Body of pancreas (tissue), 4 donors: ENCODE measurements around the gene TTLL5. TPM values are rescaled to one million over a fixed set of nuclear protein-coding genes. Genes with fewer than 3 reads are reported as not detected.

Source experiments
- ATAC-seq: fragments of 150-250 bp; one replicate; pipeline ENCODE4 v1.9.1; 2016
- DNase-seq, 4 donors: peaks; one replicate each; pipeline ENCODE4 v3.0.0-alpha.2; 2019
- H3K27ac ChIP-seq, 4 donors: fragments of 200-600 bp; sonication (generic); 1 replicate in 3 of 4; 2 replicates in 1 of 4; pipeline versions ENCODE4 v1.5.1 to v1.6.1; 2016 to 2019; ENCODE audit warnings: mild to moderate bottlenecking in 1 of 4, mixed read lengths in 1 of 4, moderate library complexity in 1 of 4
- H3K27me3 ChIP-seq, 2 donors: fragments of 200-600 bp; sonication (generic); one replicate each; pipeline ENCODE4 v1.6.0; 2016; ENCODE audit warnings: mild to moderate bottlenecking in 1 of 2
- H3K36me3 ChIP-seq, 2 donors: fragments of 200-600 bp; sonication (generic); replicated peaks in 1 of 2; 2 replicates each; pipeline ENCODE4 v1.5.1; 2016; ENCODE audit warnings: low read depth in 2 of 2; ENCODE audit not compliant: insufficient read depth in 1 of 2
- H3K4me1 ChIP-seq: fragments of 200-600 bp; sonication (generic); one replicate; pipeline ENCODE4 v1.6.0; 2016
- H3K4me3 ChIP-seq, 2 donors: fragments of 200-600 bp; sonication (generic); 1 replicate in 1 of 2; 2 replicates in 1 of 2; pipeline ENCODE4 v1.5.1; 2016 to 2019
- H3K9me3 ChIP-seq, 3 donors: fragments of 200-600 bp; sonication (generic); 1 replicate in 2 of 3; 2 replicates in 1 of 3; pipeline ENCODE4 v1.5.1; 2016
- CTCF ChIP-seq, 7 experiments: fragments of 450-650 bp in 4 of 7; fragments of 200-600 bp in 3 of 7; sonication (generic) in 3 of 7; IDR thresholded peaks; one replicate each; pipeline ENCODE4 v1.5.1; 2016 to 2019; ENCODE audit warnings: antibody characterized with exemption in 7 of 7
- POLR2A ChIP-seq, 3 donors: fragments of 450-650 bp; IDR thresholded peaks; one replicate each; pipeline ENCODE4 v1.6.1; 2016; ENCODE audit warnings: antibody characterized with exemption in 3 of 3, mild to moderate bottlenecking in 2 of 3
- WGBS, 2 donors: methylation state at CpG; one replicate each; pipeline ENCODE4 v1.1.5; 2017; 5-methylcytosine and 5-hydroxymethylcytosine counted together
- intact Hi-C: fragments of 100-400 bp; cut with DNase I; formaldehyde crosslinking; loops from one replicate; pipeline ENCODE4 v1.15.1; 2023
- total RNA-seq, 2 donors: library from RNA; depleted of rRNA; stranded (reverse); fragments of >200 nt; gene quantifications; one replicate each; pipeline ENCODE4 v1.1.0, GENCODE V29; 2016

TTLL5 gene
- total RNA-seq, 2 donors from 2014 or later = 21.0 to 21.8 TPM

- 86 to 87% methylated on average over 3 of the region's 3 CpGs for WGBS, 2 donors
- intact Hi-C loops = no loop called here
- Histone ChIP-seq H3K27ac (no peak overlapping the region), H3K4me3 (no peak overlapping the region), H3K4me1 (peaks cover 9% of the 10 kb centered on the region), H3K9me3 (no peaks in the 10 kb centered on the region), H3K27me3 (no peaks in the 10 kb centered on the region), H3K36me3 (no peaks in the 10 kb centered on the region)
- ATAC-seq (no peak), DNase-seq (no peak)
- TF ChIP-seq CTCF (IDR thresholded peaks at IDR 0.05) (no peak), POLR2A (IDR thresholded peaks at IDR 0.05) (no peak)
These were observed 64.4 kb downstream of the TTLL5 start for GRCh38 chr14:75725481-75725880.

DNA sequence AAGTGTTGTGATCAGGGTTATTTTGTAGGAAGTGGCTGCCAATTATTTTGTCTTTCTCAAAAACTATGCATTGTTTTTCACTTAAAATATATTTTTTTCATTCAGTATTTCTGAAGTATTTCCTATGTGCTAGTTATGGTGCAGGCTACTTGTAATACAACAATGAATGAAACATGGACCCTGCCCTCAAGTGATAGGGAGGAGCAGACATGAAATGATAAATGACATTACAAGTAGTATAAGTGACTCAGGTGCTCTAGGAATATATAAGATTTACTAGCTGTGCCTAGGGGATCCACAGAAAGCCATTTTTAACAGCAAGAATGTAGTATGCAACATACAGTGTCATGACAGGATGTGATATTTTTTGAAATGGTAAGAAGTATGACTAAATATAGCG lies 65.3 kb downstream of the TTLL5 start:
- H3K4me1 ChIP-seq = peaks cover under 1% of the 10 kb centered on the region
- WGBS, 2 donors = 92 to 95% methylated on average over 1 of the region's 1 CpG
- H3K36me3 ChIP-seq = no peaks in the 10 kb centered on the region
- DNase-seq (no peak), ATAC-seq (no peak)
- intact Hi-C loops = no loop called here
- no peak overlapping the region for H3K4me3 ChIP-seq
- no peak for TF ChIP-seq POLR2A (IDR thresholded peaks at IDR 0.05)
- TF ChIP-seq CTCF (IDR thresholded peaks at IDR 0.05) = no peak
- no peak overlapping the region for H3K27ac ChIP-seq
- H3K9me3 ChIP-seq = no peaks in the 10 kb centered on the region
- no peaks in the 10 kb centered on the region for H3K27me3 ChIP-seq

- intact Hi-C loops = no loop called here
- WGBS, 2 donors = 95 to 100% methylated on average over 3 of the region's 3 CpGs
- DNase-seq (no peak), ATAC-seq (no peak)
- Histone ChIP-seq H3K9me3 (no peaks in the 10 kb centered on the region), H3K4me1 (no peaks in the 10 kb centered on the region), H3K4me3 (no peak overlapping the region), H3K36me3 (no peaks in the 10 kb centered on the region), H3K27ac (no peak overlapping the region), H3K27me3 (no peaks in the 10 kb centered on the region)
- TF ChIP-seq CTCF (IDR thresholded peaks at IDR 0.05) (no peak), POLR2A (IDR thresholded peaks at IDR 0.05) (no peak)
These were observed 66.1 kb downstream of the TTLL5 start for GRCh38 chr14:75727124-75727523.

GRCh38 chr14:75732888-75733287 lies 71.8 kb downstream of the TTLL5 start:
- DNase-seq (no peak), ATAC-seq (no peak)
- TF ChIP-seq CTCF (IDR thresholded peaks at IDR 0.05) (no peak), POLR2A (IDR thresholded peaks at IDR 0.05) (no peak)
- intact Hi-C loops = no loop called here
- Histone ChIP-seq H3K27me3 (no peaks in the 10 kb centered on the region), H3K36me3 (peaks cover 0 to 2% of the 10 kb centered on the region in 2 donors), H3K9me3 (no peaks in the 10 kb centered on the region), H3K4me3 (no peak overlapping the region), H3K4me1 (peaks cover 16% of the 10 kb centered on the region), H3K27ac (no peak overlapping the region)
- WGBS, 2 donors = 95 to 96% methylated on average over 3 of the region's 3 CpGs

GRCh38 chr14:75734854-75735253 lies 73.8 kb downstream of the TTLL5 start:
- H3K4me1 ChIP-seq = peaks cover 33% of the 10 kb centered on the region
- TF ChIP-seq POLR2A (IDR thresholded peaks at IDR 0.05) (no peak), CTCF (IDR thresholded peaks at IDR 0.05) (no peak)
- no peaks in the 10 kb centered on the region for H3K27me3 ChIP-seq
- WGBS, 2 donors = 62 to 65% methylated on average over 3 of the region's 3 CpGs
- peaks cover 0 to 2% of the 10 kb centered on the region in 2 donors for H3K36me3 ChIP-seq
- H3K27ac ChIP-seq = no peak overlapping the region
- no peak overlapping the region for H3K4me3 ChIP-seq
- intact Hi-C loops = no loop called here
- no peaks in the 10 kb centered on the region for H3K9me3 ChIP-seq
- DNase-seq (no peak), ATAC-seq (no peak)
